ENCODE results near the gene TEAD1. TPM values are rescaled to one million over a fixed set of nuclear protein-coding genes. Genes with fewer than 3 reads are reported as not detected.
A peak's percentile ranks its signal among the peaks of the same experiment; 100 is the strongest.

The TEAD1 gene
- total RNA-seq, 1 experiment from 2014 or later, result 102 TPM

GRCh38 chr11:12640355-12640754, 33.9 kb upstream of the TEAD1 start:
- no peaks in the 10 kb centered on the region for H3K36me3 ChIP-seq (ENCODE audit: control insufficient read depth, insufficient read depth, low read length)
- no peak overlapping the region for H3K4me3 ChIP-seq (ENCODE audit: low read depth in 2 of 2, low read length in 2 of 2)
- H3K27ac ChIP-seq (ENCODE audit: low read length), result no peak overlapping the region
- DNase-seq (ENCODE audit: low read depth, low spot score), result no peak
- no peak for ATAC-seq
- intact Hi-C loops (cut with micrococcal nuclease; ENCODE audit: unreplicated experiment), result no loop called here
- no peaks in the 10 kb centered on the region for H3K27me3 ChIP-seq (ENCODE audit: control insufficient read depth, insufficient read depth, low read length)
- no TSS peak for BruUV-seq (replicated peaks)
- in situ Hi-C loops (cut with HindIII; ENCODE audit: low pct_unique_long_range_greater_than_20kb, low sequenced_read_pairs), result no loop called here
- 0 out of 2 replicates have a peak, but pooled peaks cover 2% of the 10 kb centered on the region for H3K4me1 ChIP-seq (ENCODE audit: control insufficient read depth, insufficient read depth, low read length)
- no peaks in the 10 kb centered on the region for H3K9me3 ChIP-seq (ENCODE audit: control insufficient read depth, insufficient read depth, low read depth, low read length)
- POLR2A ChIA-PET, result interaction anchor here (0.5 kb wide), 1 partner anchor 11 kb away, joined by 4 read pairs; no protein-coding TSS in a partner anchor
- no peak for TF ChIP-seq TCF7L2 (IDR thresholded peaks at IDR 0.05; ENCODE audit: low read depth, low read length)
- TF ChIP-seq, protein P1, sequence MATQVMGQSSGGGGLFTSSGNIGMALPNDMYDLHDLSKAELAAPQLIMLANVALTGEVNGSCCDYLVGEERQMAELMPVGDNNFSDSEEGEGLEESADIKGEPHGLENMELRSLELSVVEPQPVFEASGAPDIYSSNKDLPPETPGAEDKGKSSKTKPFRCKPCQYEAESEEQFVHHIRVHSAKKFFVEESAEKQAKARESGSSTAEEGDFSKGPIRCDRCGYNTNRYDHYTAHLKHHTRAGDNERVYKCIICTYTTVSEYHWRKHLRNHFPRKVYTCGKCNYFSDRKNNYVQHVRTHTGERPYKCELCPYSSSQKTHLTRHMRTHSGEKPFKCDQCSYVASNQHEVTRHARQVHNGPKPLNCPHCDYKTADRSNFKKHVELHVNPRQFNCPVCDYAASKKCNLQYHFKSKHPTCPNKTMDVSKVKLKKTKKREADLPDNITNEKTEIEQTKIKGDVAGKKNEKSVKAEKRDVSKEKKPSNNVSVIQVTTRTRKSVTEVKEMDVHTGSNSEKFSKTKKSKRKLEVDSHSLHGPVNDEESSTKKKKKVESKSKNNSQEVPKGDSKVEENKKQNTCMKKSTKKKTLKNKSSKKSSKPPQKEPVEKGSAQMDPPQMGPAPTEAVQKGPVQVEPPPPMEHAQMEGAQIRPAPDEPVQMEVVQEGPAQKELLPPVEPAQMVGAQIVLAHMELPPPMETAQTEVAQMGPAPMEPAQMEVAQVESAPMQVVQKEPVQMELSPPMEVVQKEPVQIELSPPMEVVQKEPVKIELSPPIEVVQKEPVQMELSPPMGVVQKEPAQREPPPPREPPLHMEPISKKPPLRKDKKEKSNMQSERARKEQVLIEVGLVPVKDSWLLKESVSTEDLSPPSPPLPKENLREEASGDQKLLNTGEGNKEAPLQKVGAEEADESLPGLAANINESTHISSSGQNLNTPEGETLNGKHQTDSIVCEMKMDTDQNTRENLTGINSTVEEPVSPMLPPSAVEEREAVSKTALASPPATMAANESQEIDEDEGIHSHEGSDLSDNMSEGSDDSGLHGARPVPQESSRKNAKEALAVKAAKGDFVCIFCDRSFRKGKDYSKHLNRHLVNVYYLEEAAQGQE (IDR thresholded peaks at IDR 0.05; ENCODE audit: insufficient read depth in 1 of 2, low read depth in 2 of 2, low read length in 1 of 2), result no peak
- no peak for TF ChIP-seq POLR2AphosphoS5 (IDR thresholded peaks at IDR 0.05; ENCODE audit: low read depth, low read length)
- TF ChIP-seq SIN3A (IDR thresholded peaks at IDR 0.05; ENCODE audit: borderline replicate concordance, insufficient read depth, low read depth, low read length), result no peak
- TF ChIP-seq, protein P2, sequence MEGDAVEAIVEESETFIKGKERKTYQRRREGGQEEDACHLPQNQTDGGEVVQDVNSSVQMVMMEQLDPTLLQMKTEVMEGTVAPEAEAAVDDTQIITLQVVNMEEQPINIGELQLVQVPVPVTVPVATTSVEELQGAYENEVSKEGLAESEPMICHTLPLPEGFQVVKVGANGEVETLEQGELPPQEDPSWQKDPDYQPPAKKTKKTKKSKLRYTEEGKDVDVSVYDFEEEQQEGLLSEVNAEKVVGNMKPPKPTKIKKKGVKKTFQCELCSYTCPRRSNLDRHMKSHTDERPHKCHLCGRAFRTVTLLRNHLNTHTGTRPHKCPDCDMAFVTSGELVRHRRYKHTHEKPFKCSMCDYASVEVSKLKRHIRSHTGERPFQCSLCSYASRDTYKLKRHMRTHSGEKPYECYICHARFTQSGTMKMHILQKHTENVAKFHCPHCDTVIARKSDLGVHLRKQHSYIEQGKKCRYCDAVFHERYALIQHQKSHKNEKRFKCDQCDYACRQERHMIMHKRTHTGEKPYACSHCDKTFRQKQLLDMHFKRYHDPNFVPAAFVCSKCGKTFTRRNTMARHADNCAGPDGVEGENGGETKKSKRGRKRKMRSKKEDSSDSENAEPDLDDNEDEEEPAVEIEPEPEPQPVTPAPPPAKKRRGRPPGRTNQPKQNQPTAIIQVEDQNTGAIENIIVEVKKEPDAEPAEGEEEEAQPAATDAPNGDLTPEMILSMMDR (IDR thresholded peaks at IDR 0.05), result no peak
- CTCF ChIA-PET, result interaction anchor here (0.6 kb wide), 1 partner anchor 319 kb away, joined by 3 read pairs; no protein-coding TSS in a partner anchor

- peak; percentile 52 for ATAC-seq
- ChIA-PET CTCF (no interaction called here), POLR2A (interaction anchor here (0.5 kb wide), 1 partner anchor 11 kb away, joined by 4 read pairs; no protein-coding TSS in a partner anchor)
- in situ Hi-C loops (cut with HindIII; ENCODE audit: low pct_unique_long_range_greater_than_20kb, low sequenced_read_pairs) (no loop called here), intact Hi-C loops (cut with micrococcal nuclease; ENCODE audit: unreplicated experiment) (no loop called here)
- no peaks in the 10 kb centered on the region for H3K27me3 ChIP-seq (ENCODE audit: control insufficient read depth, insufficient read depth, low read length)
- H3K4me3 ChIP-seq (ENCODE audit: low read depth in 2 of 2, low read length in 2 of 2), result no peak overlapping the region
- no peaks in the 10 kb centered on the region for H3K36me3 ChIP-seq (ENCODE audit: control insufficient read depth, insufficient read depth, low read length)
- no peak overlapping the region for H3K27ac ChIP-seq (ENCODE audit: low read length)
- H3K4me1 ChIP-seq (ENCODE audit: control insufficient read depth, insufficient read depth, low read length), result 0 out of 2 replicates have a peak, but pooled peaks cover 2% of the 10 kb centered on the region
- H3K9me3 ChIP-seq (ENCODE audit: control insufficient read depth, insufficient read depth, low read depth, low read length), result no peaks in the 10 kb centered on the region
- no peak for DNase-seq (ENCODE audit: low read depth, low spot score)
- TF ChIP-seq, protein P2 (IDR thresholded peaks at IDR 0.05), result no peak
- BruUV-seq (replicated peaks), result no TSS peak
Observed at GRCh38 chr11:12640926-12641849, 33.0 kb upstream of the TEAD1 start.
